Adrenal gland (tissue), 5 donors: Measurements from ENCODE around the gene NPIPA5.

Experiments used
- CTCF ChIP-seq, 6 experiments: fragments of 450-650 bp in 4 of 6; fragments of 200-600 bp in 2 of 6; sonication (generic) in 1 of 6; IDR thresholded peaks; 1 replicate in 5 of 6; 2 replicates in 1 of 6; pipeline versions ENCODE4 v1.5.1 to v1.8.0; 2016 to 2021; ENCODE audit warnings: antibody characterized with exemption in 6 of 6, mild to moderate bottlenecking in 2 of 6, moderate library complexity in 1 of 6
- POLR2A ChIP-seq, 2 donors: fragments of 450-650 bp; IDR thresholded peaks; one replicate each; pipeline ENCODE4 v1.6.1; 2017; ENCODE audit warnings: antibody characterized with exemption in 2 of 2, mild to moderate bottlenecking in 2 of 2, moderate library complexity in 1 of 2
- donor health status: DM: no; HTN: no; CAD: no.

- no peak for TF ChIP-seq CTCF (IDR thresholded peaks at IDR 0.05)
- TF ChIP-seq POLR2A (IDR thresholded peaks at IDR 0.05) = no peak
Measured at GRCh38 chr16:15399317-15399716, 21.2 kb upstream of the NPIPA5 start.
